OCI-LY3 (cell line): ENCODE results near the gene SSTR5.

Experiments
- H2AFZ ChIP-seq: fragments of 200-600, 300-600 bp; shearing (Covaris generic); 2 replicates; pipeline ENCODE4 v1.6.0; 2014; ENCODE audit warnings: antibody characterized with exemption, low read depth, low read length
- H3K27ac ChIP-seq: fragments of 200-600, 300-600 bp; sonication (generic); 2 replicates; pipeline ENCODE4 v1.5.1; 2014; ENCODE audit warnings: mild to moderate bottlenecking, low read length, moderate library complexity, mixed read lengths
- H3K27me3 ChIP-seq: fragments of 200-600, 300-600 bp; sonication (generic); 2 replicates; pipeline ENCODE4 v1.6.1; 2014; ENCODE audit warnings: low read depth, low read length, mixed read lengths
- H3K36me3 ChIP-seq: fragments of 200-600, 300-600 bp; sonication (generic); replicated peaks from 2 replicates; pipeline ENCODE3; 2014; ENCODE audit warnings: low read depth, low read length, mixed read lengths
- H3K4me1 ChIP-seq: fragments of 300-600, 200-600 bp; sonication (generic); 2 replicates; pipeline ENCODE4 v1.6.1; 2014; ENCODE audit warnings: low read length, mixed read lengths
- H3K4me2 ChIP-seq: fragments of 200-600, 300-600 bp; sonication (generic); 2 replicates; pipeline ENCODE4 v1.6.1; 2014; ENCODE audit warnings: low read length, mixed read lengths
- H3K4me3 ChIP-seq: fragments of 300-600, 200-600 bp; sonication (generic); 2 replicates; pipeline ENCODE4 v1.5.1; 2014; ENCODE audit warnings: antibody characterized with exemption, mild to moderate bottlenecking, low read length, moderate library complexity
- H3K79me2 ChIP-seq: fragments of 300-600, 200-600 bp; shearing (Covaris generic); 2 replicates; pipeline ENCODE4 v1.6.1; 2014; ENCODE audit warnings: mild to moderate bottlenecking, low read length, mixed read lengths
- H3K9ac ChIP-seq: fragments of 300-600, 200-600 bp; shearing (Covaris generic); 2 replicates; pipeline ENCODE4 v1.6.0; 2014; ENCODE audit warnings: mild to moderate bottlenecking, low read length, moderate library complexity
- H3K9me3 ChIP-seq: fragments of 200-600, 300-600 bp; shearing (Covaris generic); 2 replicates; pipeline ENCODE4 v1.6.1; 2014; ENCODE audit warnings: low read length, mixed read lengths; ENCODE audit not compliant: insufficient read depth
- H4K20me1 ChIP-seq: fragments of 200-600, 300-600 bp; sonication (generic); 2 replicates; pipeline ENCODE4 v1.6.1; 2016; ENCODE audit warnings: low read length, mixed read lengths; ENCODE audit not compliant: insufficient read depth
- CTCF ChIP-seq: fragments of 200-600, 300-600 bp; sonication (generic); IDR thresholded peaks from 2 replicates; pipeline ENCODE4 v1.5.1; 2014; ENCODE audit warnings: antibody characterized with exemption, low read length, low read depth
- EZH2phosphoT487 ChIP-seq: fragments of 200-600 bp; shearing (Covaris generic); IDR thresholded peaks from 2 replicates; pipeline ENCODE4 v1.6.1; 2018; ENCODE audit warnings: antibody characterized with exemption, mixed run types, low read depth

Gene SSTR5

GRCh38 chr16:1026784-1027500, 45.6 kb upstream of the SSTR5 start:
- no peak overlapping the region for H2AFZ ChIP-seq
- no peak overlapping the region for H3K4me2 ChIP-seq
- H3K9me3 ChIP-seq = no peaks in the 10 kb centered on the region
- no peak overlapping the region for H3K9ac ChIP-seq
- no peaks in the 10 kb centered on the region for H4K20me1 ChIP-seq
- H3K79me2 ChIP-seq = no peaks in the 10 kb centered on the region
- no peaks in the 10 kb centered on the region for H3K27me3 ChIP-seq
- H3K36me3 ChIP-seq = no peaks in the 10 kb centered on the region
- no peak overlapping the region for H3K4me3 ChIP-seq
- no peak overlapping the region for H3K27ac ChIP-seq
- H3K4me1 ChIP-seq = no peaks in the 10 kb centered on the region
- TF ChIP-seq CTCF = no peak

- H3K79me2 ChIP-seq = no peaks in the 10 kb centered on the region
- H3K4me1 ChIP-seq = no peaks in the 10 kb centered on the region
- H3K9me3 ChIP-seq = no peaks in the 10 kb centered on the region
- H2AFZ ChIP-seq = no peak overlapping the region
- H3K27ac ChIP-seq = no peak overlapping the region
- H3K36me3 ChIP-seq = no peaks in the 10 kb centered on the region
- H3K4me3 ChIP-seq = no peak overlapping the region
- H3K9ac ChIP-seq = no peak overlapping the region
- TF ChIP-seq CTCF = no peak
- no peak for TF ChIP-seq EZH2phosphoT487
- no peaks in the 10 kb centered on the region for H3K27me3 ChIP-seq
- no peak overlapping the region for H3K4me2 ChIP-seq
- no peaks in the 10 kb centered on the region for H4K20me1 ChIP-seq
Observed at GRCh38 chr16:1027501-1027815, 45.1 kb upstream of the SSTR5 start.

- Histone ChIP-seq H3K9me3 (no peaks in the 10 kb centered on the region), H3K79me2 (no peaks in the 10 kb centered on the region), H3K4me3 (no peak overlapping the region), H3K4me2 (no peak overlapping the region), H3K9ac (no peak overlapping the region), H4K20me1 (no peaks in the 10 kb centered on the region), H2AFZ (no peak overlapping the region), H3K27ac (no peak overlapping the region), H3K4me1 (no peaks in the 10 kb centered on the region), H3K36me3 (no peaks in the 10 kb centered on the region), H3K27me3 (no peaks in the 10 kb centered on the region)
- TF ChIP-seq EZH2phosphoT487 = no peak
Observed at GRCh38 chr16:1028056-1028455, 44.5 kb upstream of the SSTR5 start.

GRCh38 chr16:1028524-1029258, 43.9 kb upstream of the SSTR5 start:
- TF ChIP-seq CTCF (no peak), EZH2phosphoT487 (no peak)
- H4K20me1 ChIP-seq = no peaks in the 10 kb centered on the region

More at GRCh38 chr16:1028524-1029258, 43.9 kb upstream of the SSTR5 start:
- no peaks in the 10 kb centered on the region for H3K27me3 ChIP-seq
- no peak overlapping the region for H3K27ac ChIP-seq
- H3K79me2 ChIP-seq = no peaks in the 10 kb centered on the region
- no peaks in the 10 kb centered on the region for H3K4me1 ChIP-seq
- H3K4me2 ChIP-seq = no peak overlapping the region
- no peaks in the 10 kb centered on the region for H3K36me3 ChIP-seq
- H2AFZ ChIP-seq = no peak overlapping the region
- H3K9me3 ChIP-seq = no peaks in the 10 kb centered on the region
- no peak overlapping the region for H3K9ac ChIP-seq
- no peak overlapping the region for H3K4me3 ChIP-seq
